Right lobe of liver (tissue), 4 donors: Measurements from ENCODE around the gene MYO5A.

ENCODE experiments used
- POLR2A ChIP-seq: fragments of 450-650 bp; IDR thresholded peaks from one replicate; pipeline ENCODE4 v1.6.1; 2017; ENCODE audit warnings: antibody characterized with exemption, mild to moderate bottlenecking
- TF ChIP-seq, protein P1 (sequence below), 4 donors: fragments of 200-600 bp in 3 of 4; fragments of 450-650 bp in 1 of 4; IDR thresholded peaks; one replicate each; pipeline versions ENCODE4 v1.5.1 to v1.8.0; 2016 to 2022; ENCODE audit warnings: antibody characterized with exemption in 4 of 4, mild to moderate bottlenecking in 2 of 4
- donor health status: DM: no; HTN: no; CAD: no.
- donor health status: DM: no; HTN: no; CAD: no.
- donor health status: DM: no; HTN: yes; CAD: no.

DNA sequence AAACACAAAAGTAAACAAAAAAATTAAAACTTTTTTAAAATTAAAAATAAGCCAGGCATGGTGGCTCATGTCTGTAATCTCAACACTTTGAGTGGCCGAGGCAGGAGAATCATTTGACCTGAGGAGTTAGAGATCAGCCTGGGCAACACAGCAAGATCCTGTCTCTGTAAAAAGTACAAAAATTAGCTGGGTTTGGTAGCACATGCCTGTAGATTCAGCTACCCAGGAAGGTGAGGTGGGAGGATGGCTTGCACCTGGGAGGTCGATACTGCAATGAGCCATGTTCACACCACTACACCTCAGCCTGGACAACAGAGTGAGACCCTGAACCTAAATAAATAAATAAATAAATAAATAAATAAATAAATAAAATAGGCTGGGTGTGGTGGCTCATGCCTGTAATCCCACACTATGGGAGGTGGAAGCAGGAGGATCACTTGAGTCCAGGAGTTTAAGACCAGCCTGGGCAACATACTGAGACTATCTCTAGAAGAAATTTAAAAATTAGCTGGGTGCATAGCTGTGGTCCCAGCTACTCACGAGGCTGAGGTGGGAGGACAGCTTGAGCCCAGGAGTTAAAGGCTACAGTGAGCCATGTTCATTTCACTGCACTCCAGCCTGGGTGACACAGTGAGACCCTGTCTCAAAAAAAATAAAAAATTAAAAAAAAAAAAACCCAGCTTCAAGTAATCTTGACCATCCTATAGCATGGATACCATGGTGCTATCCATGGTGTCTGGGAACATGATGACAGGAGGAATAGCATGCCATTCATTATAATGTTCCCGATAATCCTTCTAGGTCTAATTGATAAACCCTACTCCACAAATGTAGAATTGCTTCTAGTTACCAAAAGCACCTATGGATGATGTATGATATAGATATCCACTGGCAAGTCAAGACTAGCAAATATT lies 4.2 kb downstream of the MYO5A start:
- TF ChIP-seq, protein P1, sequence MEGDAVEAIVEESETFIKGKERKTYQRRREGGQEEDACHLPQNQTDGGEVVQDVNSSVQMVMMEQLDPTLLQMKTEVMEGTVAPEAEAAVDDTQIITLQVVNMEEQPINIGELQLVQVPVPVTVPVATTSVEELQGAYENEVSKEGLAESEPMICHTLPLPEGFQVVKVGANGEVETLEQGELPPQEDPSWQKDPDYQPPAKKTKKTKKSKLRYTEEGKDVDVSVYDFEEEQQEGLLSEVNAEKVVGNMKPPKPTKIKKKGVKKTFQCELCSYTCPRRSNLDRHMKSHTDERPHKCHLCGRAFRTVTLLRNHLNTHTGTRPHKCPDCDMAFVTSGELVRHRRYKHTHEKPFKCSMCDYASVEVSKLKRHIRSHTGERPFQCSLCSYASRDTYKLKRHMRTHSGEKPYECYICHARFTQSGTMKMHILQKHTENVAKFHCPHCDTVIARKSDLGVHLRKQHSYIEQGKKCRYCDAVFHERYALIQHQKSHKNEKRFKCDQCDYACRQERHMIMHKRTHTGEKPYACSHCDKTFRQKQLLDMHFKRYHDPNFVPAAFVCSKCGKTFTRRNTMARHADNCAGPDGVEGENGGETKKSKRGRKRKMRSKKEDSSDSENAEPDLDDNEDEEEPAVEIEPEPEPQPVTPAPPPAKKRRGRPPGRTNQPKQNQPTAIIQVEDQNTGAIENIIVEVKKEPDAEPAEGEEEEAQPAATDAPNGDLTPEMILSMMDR (IDR thresholded peaks at IDR 0.05): no peak
- TF ChIP-seq POLR2A: no peak
